B cell (primary cell): ENCODE results near the gene HDLBP. TPM values are rescaled to one million over a fixed set of nuclear protein-coding genes. Genes with fewer than 3 reads are reported as not detected.

Experiments used
- ATAC-seq: fragments of 200-7000 bp; cut with Tn5 transposase; one replicate; pipeline ENCODE4 v1.10.0; 2021; ENCODE audit warnings: low read depth, mild to moderate bottlenecking, moderate number of reproducible peaks, moderate library complexity
- CTCF ChIA-PET: fragments of 350-600 bp; sonication (Branson Sonifier 250); formaldehyde crosslinking; loops from one replicate; lab custom pipeline; 2021; ENCODE audit warnings: antibody characterized with exemption, inconsistent platforms; lab: Charles Lee
- POLR2A ChIA-PET: fragments of 350-600 bp; sonication (Branson Sonifier 250); formaldehyde crosslinking; loops from one replicate; lab custom pipeline; 2021; ENCODE audit warnings: antibody characterized with exemption; lab: Charles Lee
- DNase-seq: peaks from one replicate; pipeline ENCODE4 v3.0.0; 2013
- H2AFZ ChIP-seq: 2 replicates; pipeline ENCODE4 v1.6.1; 2012; ENCODE audit warnings: mild to moderate bottlenecking, low read depth, low read length; ENCODE audit not compliant: insufficient read depth, poor library complexity, severe bottlenecking
- H3K27ac ChIP-seq, 2 donors: 1 replicate in 1 of 2; 2 replicates in 1 of 2; pipeline ENCODE4 v1.5.1; 2012 to 2013; ENCODE audit warnings: low read length in 2 of 2, mild to moderate bottlenecking in 2 of 2, moderate library complexity in 1 of 2
- H3K27me3 ChIP-seq, 4 experiments: fragments of 200-600 bp in 1 of 4; sonication (generic) in 1 of 4; replicated peaks in 1 of 4; 1 replicate in 2 of 4; 2 replicates in 2 of 4; pipeline versions ENCODE4 v1.6.1 to v1.7.0; 2013 to 2016; ENCODE audit warnings: low read length in 3 of 4, mild to moderate bottlenecking in 2 of 4, mixed read lengths in 1 of 4, moderate library complexity in 1 of 4; ENCODE audit not compliant: insufficient read depth in 4 of 4, control insufficient read depth in 3 of 4; ENCODE audit errors: control extremely low read depth in 1 of 4
- H3K36me3 ChIP-seq, 2 experiments: replicated peaks in 1 of 2; 1 replicate in 1 of 2; 2 replicates in 1 of 2; pipeline versions ENCODE4 v1.6.1 to v1.7.1; 2013; ENCODE audit warnings: low read length in 1 of 2; ENCODE audit not compliant: insufficient read depth in 2 of 2, control insufficient read depth in 1 of 2; ENCODE audit errors: control extremely low read depth in 1 of 2, extremely low read depth in 1 of 2
- H3K4me1 ChIP-seq, 2 donors: fragments of 200-600 bp in 1 of 2; sonication (generic) in 1 of 2; 1 replicate in 1 of 2; 2 replicates in 1 of 2; pipeline versions ENCODE4 v1.5.1 to v1.6.1; 2013 to 2017; ENCODE audit warnings: low read length in 2 of 2; ENCODE audit not compliant: control insufficient read depth in 2 of 2, insufficient read depth in 2 of 2
- H3K4me2 ChIP-seq: replicated peaks from 2 replicates; pipeline ENCODE3; 2012; ENCODE audit warnings: mild to moderate bottlenecking, low read depth, low read length; ENCODE audit not compliant: poor library complexity, severe bottlenecking
- H3K4me3 ChIP-seq, 5 experiments: fragments of 200-600 bp in 1 of 5; sonication (generic) in 1 of 5; 1 replicate in 3 of 5; 2 replicates in 2 of 5; pipeline versions ENCODE4 v1.5.1 to v1.7.0; 2011 to 2016; ENCODE audit warnings: low read length in 4 of 5, mild to moderate bottlenecking in 4 of 5, low read depth in 2 of 5, control low read depth in 1 of 5, moderate library complexity in 1 of 5; ENCODE audit not compliant: insufficient read depth in 1 of 5; ENCODE audit errors: control extremely low read depth in 1 of 5, extremely low read depth in 1 of 5
- H3K79me2 ChIP-seq: fragments of 200-600 bp; sonication (generic); one replicate; pipeline ENCODE4 v1.6.0; 2016; ENCODE audit warnings: low read length; ENCODE audit not compliant: control insufficient read depth, insufficient read depth
- H3K9ac ChIP-seq: fragments of 200-600 bp; sonication (generic); 2 replicates; pipeline ENCODE4 v1.6.1; 2017; ENCODE audit warnings: mild to moderate bottlenecking, low read length, moderate library complexity
- H3K9me3 ChIP-seq, 3 donors: one replicate each; pipeline versions ENCODE4 v1.6.1 to v1.7.1; 2013; ENCODE audit warnings: low read length in 2 of 3; ENCODE audit not compliant: control insufficient read depth in 2 of 3, insufficient read depth in 1 of 3; ENCODE audit errors: control extremely low read depth in 1 of 3
- H4K20me1 ChIP-seq: 2 replicates; pipeline ENCODE4 v1.6.0; 2012; ENCODE audit warnings: mild to moderate bottlenecking, low read length; ENCODE audit not compliant: insufficient read depth, control insufficient read depth, poor library complexity, severe bottlenecking
- H3K27ac Mint-ChIP-seq: one replicate; pipeline ENCODE4 v1.8.0; 2021; ENCODE audit warnings: mixed read lengths
- H3K27me3 Mint-ChIP-seq: one replicate; pipeline ENCODE4 v1.8.0; 2021; ENCODE audit warnings: mixed read lengths
- H3K4me1 Mint-ChIP-seq: one replicate; pipeline ENCODE4 v1.8.0; 2021; ENCODE audit warnings: mixed read lengths
- H3K4me3 Mint-ChIP-seq: one replicate; pipeline ENCODE4 v1.8.0; 2021; ENCODE audit warnings: mixed read lengths
- H3K9me3 Mint-ChIP-seq: one replicate; pipeline ENCODE4 v1.8.0; 2022; ENCODE audit warnings: mixed read lengths; ENCODE audit not compliant: insufficient read depth
- CTCF ChIP-seq: fragments of 200-600 bp; IDR thresholded peaks from one replicate; pipeline ENCODE4 v1.8.0; 2022; ENCODE audit warnings: antibody characterized with exemption, mild to moderate bottlenecking
- EZH2 ChIP-seq: IDR thresholded peaks from 2 replicates; pipeline ENCODE4 v1.6.1; 2012; ENCODE audit warnings: borderline replicate concordance, low read depth, mild to moderate bottlenecking, moderate library complexity, low read length; ENCODE audit not compliant: insufficient read depth, poor library complexity, severe bottlenecking
- WGBS: methylation state at CpG from one replicate; pipeline ENCODE4 v1.1.5; 2013; ENCODE audit warnings: missing lambda C conversion rate; ENCODE audit not compliant: insufficient coverage; 5-methylcytosine and 5-hydroxymethylcytosine counted together
- intact Hi-C: fragments of 100-400 bp; cut with micrococcal nuclease; formaldehyde crosslinking; loops from one replicate; pipeline ENCODE4 v1.10.0; 2022
- polyA plus RNA-seq: library from polyadenylated mRNA; depleted of rRNA; stranded (reverse); fragments of >200 nt; gene quantifications from 2 replicates; pipeline ENCODE4 v1.2.3, GENCODE V29; 2012
- total RNA-seq, 2 donors: library from RNA; stranded (reverse); fragments of 120-200 nt in 1 of 2; gene quantifications; 1 replicate in 1 of 2; 2 replicates in 1 of 2; pipeline versions ENCODE4 v1.2.3 to v1.2.4, GENCODE V29; 2013 to 2022

Gene HDLBP
- total and polyA plus RNA-seq, 2 donors (not counting 1 experiment from before 2014, with no cell fraction given), result 55.1 to 127 TPM

- DNase-seq (no peak), ATAC-seq (no peak)
- Mint-ChIP-seq H3K27me3 (no peaks in the 10 kb centered on the region), H3K4me1 (no peaks in the 10 kb centered on the region), H3K4me3 (no peak overlapping the region), H3K9me3 (no peaks in the 10 kb centered on the region), H3K27ac (no peak overlapping the region)
- Histone ChIP-seq H2AFZ (no peak overlapping the region), H3K9me3 (no peaks in the 10 kb centered on the region), H3K4me2 (no peak overlapping the region), H3K4me3 (no peak overlapping the region), H3K27me3 (no peaks in the 10 kb centered on the region), H4K20me1 (peaks cover 4% of the 10 kb centered on the region), H3K9ac (no peak overlapping the region), H3K36me3 (peaks cover 16 to 54% of the 10 kb centered on the region in 2 experiments), H3K79me2 (no peaks in the 10 kb centered on the region), H3K4me1 (no peaks in the 10 kb centered on the region), H3K27ac (no peak overlapping the region)
- 94% methylated on average over 4 of the region's 7 CpGs for WGBS
- intact Hi-C loops, result no loop called here
- CTCF ChIA-PET, result no interaction called here
- POLR2A ChIA-PET, result no interaction called here
- TF ChIP-seq CTCF (no peak), EZH2 (no peak)
Observed at GRCh38 chr2:241263061-241263460, 52.4 kb downstream of the HDLBP start.

GRCh38 chr2:241261628-241262027 is 53.8 kb downstream of the HDLBP start:
- intact Hi-C loops, result no loop called here
- no peaks in the 10 kb centered on the region for H3K9me3 Mint-ChIP-seq
- no peak overlapping the region for H3K9ac ChIP-seq
- ChIA-PET CTCF (interaction anchor here (1.1 kb wide), 1 partner anchor 410 kb away, joined by 3 read pairs; no protein-coding TSS in a partner anchor), POLR2A (no interaction called here)
- H3K36me3 ChIP-seq, result peaks cover 18 to 61% of the 10 kb centered on the region in 2 experiments
- H3K27ac ChIP-seq, result no peak overlapping the region
- H2AFZ ChIP-seq, result no peak overlapping the region
- H3K27me3 ChIP-seq, result no peaks in the 10 kb centered on the region
- no peaks in the 10 kb centered on the region for H3K4me1 Mint-ChIP-seq
- H4K20me1 ChIP-seq, result peaks cover 9% of the 10 kb centered on the region
- no peaks in the 10 kb centered on the region for H3K79me2 ChIP-seq
- H3K4me3 Mint-ChIP-seq, result no peak overlapping the region
- H3K9me3 ChIP-seq, result no peaks in the 10 kb centered on the region
- DNase-seq (no peak), ATAC-seq (no peak)
- no peak overlapping the region for H3K27ac Mint-ChIP-seq
- WGBS, result 90% methylated on average over 3 of the region's 4 CpGs
- H3K27me3 Mint-ChIP-seq, result no peaks in the 10 kb centered on the region
- no peaks in the 10 kb centered on the region for H3K4me1 ChIP-seq
- H3K4me2 ChIP-seq, result no peak overlapping the region
- TF ChIP-seq CTCF, result no peak
- TF ChIP-seq EZH2, result no peak
- no peak overlapping the region for H3K4me3 ChIP-seq
